GM21529 (cell line): ENCODE measurements around the gene GSTT2B.
"Not testable (repeated sequence)": the region's sequence is repeated elsewhere in the genome, so short reads cannot be mapped to it uniquely, and the experiment has no call there.

Experiments used
- ATAC-seq: cut with Tn5 transposase; IDR thresholded peaks from one replicate; pipeline ENCODE4 v1.9.1; 2021; ENCODE audit not compliant: unreplicated experiment

GSTT2B gene

DNA sequence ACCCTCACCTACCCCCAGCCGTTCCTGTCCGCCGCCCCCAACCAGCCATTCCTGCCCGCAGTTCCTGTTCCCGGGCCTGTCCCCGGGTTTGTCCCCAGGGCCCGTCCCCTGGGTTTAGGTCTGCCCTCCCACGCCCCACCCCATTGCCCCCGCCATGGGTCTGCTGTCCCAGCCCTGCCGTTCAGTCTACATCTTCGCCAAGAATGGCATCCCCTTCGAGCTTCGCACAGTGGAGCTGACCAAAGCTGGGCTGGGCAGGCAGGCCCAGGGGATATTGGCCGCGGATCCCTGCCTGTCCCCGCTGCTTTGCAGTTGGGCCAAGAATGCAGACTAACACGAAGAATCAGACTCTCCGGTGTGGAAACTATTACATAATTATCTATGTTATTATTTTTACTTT lies 11.2 kb downstream of the GSTT2B start:
- ATAC-seq = not testable (repeated sequence)

DNA sequence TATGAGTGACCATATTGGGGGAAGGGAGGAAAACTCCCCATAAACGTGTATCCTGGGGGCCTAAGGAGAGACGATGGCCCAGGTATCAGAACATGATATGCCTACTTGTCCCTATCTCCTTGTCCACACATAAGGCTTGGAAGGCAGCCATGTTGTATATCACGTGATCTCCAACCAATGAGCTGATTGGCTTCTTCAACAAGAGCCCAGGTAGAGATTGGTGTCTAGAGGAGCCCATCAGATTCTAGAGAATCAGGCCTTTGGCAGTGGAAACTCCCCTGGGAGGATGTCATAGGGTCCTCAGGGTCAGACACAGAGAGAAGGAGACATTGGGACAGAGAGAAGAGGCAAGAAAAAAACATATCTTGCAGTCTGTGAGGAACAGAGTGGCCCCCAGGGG lies 13.6 kb downstream of the GSTT2B start:
- ATAC-seq = not testable (repeated sequence)

DNA sequence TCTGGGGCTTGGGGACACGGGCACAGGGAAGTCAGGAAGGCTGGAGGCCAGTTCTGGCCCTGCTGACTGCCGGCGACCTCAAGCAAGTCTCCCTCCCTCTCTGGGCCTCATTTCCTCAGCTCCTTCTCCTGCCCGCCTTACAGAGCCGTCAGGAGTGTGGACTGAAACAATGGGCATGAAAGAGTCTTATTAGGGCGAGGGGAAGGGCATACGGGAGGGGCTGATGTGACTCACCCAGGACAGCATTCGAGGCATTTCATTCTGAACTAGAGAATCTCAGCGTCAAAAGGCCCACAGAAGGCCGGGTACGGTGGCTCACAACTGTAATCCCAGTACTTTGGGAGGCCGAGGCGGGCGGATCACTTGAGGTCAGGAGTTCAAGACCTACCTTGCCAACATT lies 20.8 kb downstream of the GSTT2B start:
- not testable (repeated sequence) for ATAC-seq

DNA sequence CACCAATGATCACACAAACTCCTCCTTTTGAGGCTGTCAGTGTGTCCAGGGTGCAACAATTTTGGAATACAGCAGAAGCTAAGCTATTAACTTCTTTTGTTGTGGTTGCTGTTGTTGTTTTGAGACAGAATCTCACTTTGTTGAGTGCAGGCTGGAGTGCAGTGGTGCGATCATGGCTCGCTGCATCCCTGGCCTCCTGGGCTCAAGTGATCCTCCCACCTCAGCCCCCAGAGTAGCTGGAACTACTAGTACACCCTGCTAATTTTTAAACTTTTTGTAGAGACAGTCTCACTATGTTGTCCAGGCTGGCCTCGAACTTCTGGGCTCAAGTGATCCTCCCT lies 22.0 kb downstream of the GSTT2B start:
- no peak for ATAC-seq

DNA sequence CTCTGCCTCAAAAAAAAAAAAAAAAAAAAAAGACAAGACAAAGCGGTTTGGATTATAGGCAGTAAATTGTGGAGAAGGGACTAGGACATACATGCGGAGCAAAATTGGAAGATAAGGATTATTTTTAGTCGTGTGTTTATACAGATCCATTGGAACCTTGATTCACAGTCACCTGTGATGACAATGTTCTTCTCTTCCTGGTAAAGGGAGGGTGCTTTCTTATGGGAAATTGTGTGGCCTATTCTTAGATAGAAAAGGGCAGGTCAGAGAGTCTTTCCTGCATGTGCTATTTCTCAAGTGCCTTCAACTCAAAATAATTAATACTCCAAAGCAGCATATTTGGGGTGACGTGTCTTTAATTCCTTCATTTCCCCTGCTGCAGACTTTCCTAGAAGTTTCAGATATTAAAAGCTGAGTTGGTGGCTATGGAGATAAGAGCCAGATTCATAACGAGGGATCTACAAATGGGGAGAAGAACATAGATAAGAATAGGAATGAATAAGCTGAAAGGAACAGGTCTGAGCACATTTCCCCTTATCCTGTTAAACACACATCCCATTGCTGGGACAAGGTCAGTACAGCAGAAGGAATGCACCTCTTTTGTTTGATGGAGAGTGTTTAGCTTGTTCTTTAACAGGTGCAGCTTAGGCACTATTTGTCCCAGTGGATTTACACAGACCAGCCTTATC lies 22.5 kb downstream of the GSTT2B start:
- no peak for ATAC-seq

DNA sequence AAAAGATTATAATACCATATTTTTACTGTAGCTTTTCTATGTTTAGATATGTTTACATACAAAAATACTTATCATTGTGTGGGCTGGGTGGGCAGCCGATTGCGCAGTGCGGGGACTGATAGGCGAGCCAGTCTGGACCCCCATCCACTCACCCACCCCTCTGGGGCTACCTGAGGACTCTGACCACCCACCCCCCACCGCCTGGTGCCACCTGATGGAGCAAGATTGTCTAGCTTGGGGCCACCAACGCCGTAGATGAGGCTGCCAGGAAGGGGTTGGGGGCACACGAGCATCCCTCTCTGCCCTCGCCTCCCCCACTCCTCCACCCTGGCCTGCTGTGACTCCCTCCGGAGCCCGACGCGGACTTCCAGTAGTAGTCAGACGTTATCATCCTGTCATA lies 34.4 kb downstream of the GSTT2B start:
- ATAC-seq = no peak

DNA sequence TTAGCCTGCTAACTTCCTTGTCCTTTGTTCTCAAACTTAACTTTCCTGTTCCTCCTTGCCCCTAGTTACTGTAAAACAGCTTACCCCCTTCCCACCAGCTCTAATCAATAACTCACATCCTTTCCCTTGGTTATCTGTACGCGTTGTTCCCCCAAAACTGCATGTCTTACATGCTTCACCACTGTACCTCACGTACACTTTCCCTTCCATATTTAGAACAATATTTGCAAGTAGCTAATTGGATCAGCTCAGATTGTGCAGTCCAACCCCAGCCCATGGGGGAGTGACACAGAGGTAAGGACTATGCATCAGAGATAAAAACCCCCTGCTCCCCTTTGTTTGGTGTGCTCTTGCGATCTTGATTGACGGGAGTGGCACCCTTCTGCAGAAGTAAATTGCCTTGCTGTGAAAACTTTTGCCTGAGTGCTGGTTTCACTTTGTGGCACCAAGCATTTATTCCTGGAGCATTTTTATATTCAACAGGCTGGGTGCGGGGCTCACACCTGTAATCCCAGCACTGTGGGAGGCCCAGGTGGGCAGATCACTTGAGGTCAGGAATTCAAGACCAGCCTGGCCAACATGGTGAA lies 35.9 kb downstream of the GSTT2B start:
- no peak for ATAC-seq

DNA sequence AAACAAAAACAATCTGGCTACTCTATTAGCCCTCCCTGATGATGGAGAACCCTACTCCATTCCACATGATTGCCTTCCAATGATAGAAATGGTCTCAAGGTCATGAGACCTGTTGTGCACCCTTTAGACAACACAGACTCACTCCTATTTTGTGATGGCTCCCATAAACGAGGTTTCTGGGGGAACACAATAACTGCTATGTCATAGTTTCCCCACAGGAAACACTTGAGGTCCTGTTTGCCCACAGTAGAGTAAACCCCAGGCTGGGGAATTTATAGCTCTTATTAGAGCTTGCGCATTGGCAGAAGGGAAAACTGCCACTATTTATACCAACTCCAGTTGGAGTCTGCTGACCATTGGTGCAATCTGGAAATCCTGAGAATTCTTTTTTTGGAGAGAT lies 38.1 kb downstream of the GSTT2B start:
- ATAC-seq = no peak

DNA sequence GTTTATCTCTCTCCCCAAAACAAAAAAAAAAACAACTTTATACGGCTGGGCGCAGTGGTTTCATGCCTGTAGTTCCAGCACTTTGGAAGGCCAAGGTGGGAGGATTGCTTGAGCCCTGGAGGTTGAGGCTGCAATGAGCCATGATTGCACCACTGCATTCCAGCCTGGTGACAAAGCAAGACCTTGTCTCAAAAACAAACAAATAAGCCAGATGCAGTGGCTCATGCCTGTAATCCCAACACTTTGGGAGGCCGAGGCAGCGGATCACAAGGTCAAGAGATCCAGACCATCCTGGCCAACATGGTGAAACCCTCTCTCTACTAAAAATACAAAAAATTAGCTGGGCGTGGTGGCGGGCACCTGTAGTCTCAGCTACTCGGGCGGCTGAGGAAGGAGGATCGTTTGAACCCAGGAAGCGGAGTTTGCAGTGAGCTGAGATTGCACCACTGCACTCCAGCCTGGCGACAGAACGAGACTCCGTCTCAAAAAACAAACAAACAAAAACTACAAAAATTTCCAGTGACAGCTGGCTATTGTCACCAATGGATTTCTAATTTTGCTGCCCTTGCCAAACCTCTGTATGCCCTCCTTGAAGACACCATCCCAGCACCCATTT lies 39.3 kb downstream of the GSTT2B start:
- not testable (repeated sequence) for ATAC-seq

DNA sequence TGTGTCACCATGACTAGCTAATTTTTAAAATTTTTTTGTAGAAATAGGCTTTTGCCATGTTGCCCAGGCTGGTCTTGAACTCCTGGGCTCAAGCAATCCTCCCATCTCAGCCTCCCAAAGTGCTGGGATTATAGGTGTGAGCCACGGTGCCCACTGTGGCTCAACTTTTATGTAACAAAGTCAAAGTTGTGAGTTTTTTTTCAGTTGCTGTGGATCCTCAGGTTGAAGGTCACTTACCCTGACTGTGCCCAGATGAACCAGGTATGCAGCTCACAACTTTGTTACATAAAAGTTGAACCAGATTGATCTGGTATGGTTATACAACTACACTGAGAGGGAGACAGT lies 40.8 kb downstream of the GSTT2B start:
- ATAC-seq = not testable (repeated sequence)

DNA sequence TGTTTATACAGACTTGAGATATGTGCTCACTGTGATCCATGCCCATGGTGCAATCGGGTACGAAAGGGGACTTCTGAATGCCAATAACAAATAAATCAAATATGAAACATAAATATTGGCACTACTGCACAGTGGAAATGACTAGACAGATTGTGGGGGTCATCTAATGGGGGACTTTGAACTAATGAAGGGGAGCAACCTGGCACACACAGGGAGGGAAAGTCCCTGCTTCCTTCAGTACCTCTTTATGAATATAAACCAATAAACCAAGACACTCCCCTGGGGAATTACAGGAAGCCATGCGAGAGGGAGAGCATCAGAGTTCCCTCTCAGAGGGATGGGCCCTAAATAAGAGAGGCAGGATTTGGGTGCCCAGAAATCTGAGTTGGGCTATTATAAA lies 45.7 kb downstream of the GSTT2B start:
- no peak for ATAC-seq

DNA sequence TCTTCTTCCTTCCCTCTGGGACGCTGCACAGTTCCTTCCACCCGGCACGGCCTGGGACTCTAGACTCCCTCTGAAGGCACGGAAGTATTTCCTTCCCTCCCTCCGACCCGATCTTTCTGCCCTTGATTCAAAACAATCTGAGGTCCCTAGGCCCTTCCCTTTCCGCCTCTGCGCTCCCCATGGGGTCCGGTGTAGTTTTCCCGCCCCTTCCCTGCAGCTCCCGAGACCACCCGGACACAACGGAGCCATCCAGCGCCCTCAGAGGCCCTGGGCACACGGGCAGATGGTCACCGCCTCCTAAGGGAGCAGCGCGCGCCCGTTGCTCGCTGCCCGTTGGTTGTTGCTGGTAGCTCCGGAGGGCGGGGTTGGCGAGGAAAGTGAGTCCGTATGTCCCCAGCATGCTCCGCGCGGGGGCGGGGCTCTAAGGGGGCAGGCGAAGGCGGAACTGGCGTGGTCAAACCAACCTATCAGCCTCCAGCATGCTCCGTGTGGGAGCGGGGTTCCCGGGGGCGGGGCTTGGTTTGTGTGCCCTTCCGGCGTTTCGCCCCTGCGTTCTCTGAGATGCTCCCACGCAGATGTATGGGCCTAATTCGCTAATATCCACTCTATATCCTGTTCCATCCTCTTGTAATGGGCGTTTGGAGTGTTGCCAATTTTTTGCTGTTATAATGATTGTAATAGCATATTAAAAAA lies 47.2 kb downstream of the GSTT2B start:
- peak; percentile 96 for ATAC-seq

DNA sequence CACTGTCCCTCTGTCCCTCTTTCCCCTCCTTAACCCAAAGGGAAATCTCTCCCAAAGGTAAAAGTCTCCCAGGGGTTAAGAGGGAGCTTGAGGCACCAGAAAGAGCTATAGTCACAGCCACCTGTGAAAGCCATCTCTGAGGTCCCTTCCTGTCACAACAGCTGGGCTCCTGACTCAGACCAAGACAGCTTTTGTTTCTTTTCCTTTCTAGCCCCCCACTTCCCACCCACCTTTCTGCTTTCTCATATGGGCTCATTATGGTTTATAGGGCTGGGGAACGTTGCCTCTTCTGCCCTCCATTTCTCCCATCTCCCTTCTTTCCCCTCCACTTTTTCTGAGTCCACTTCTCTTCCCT lies 47.7 kb downstream of the GSTT2B start:
- peak; percentile 9 for ATAC-seq

DNA sequence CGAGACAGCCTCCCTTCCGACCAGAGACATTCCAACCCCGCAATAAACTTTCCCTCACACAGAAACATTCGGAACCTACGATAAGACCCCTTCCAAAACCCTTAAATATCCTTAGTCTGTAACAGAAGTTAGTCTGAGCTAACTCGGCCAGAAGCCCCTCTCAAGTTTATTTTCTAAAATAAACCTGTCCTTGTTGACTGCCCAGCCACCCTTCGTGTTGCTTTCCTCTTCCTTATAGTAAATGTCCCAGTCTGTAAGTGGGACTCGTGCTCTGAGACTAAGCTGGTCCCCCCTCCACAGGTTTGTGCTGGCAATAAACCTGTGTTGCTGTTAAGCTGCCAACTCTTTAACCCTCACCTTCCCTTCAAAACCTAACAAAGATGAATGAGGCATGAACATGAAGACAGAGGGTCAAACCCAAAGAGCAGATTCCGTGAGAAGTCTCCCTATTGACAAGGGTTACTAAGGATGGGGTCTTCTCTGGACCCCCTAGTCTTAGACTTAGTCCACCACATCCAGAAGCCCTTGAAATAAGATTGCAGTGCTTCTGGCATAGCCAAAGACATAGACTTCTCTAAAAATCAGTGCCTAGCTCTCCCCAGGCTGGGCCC lies 48.6 kb downstream of the GSTT2B start:
- no peak for ATAC-seq

DNA sequence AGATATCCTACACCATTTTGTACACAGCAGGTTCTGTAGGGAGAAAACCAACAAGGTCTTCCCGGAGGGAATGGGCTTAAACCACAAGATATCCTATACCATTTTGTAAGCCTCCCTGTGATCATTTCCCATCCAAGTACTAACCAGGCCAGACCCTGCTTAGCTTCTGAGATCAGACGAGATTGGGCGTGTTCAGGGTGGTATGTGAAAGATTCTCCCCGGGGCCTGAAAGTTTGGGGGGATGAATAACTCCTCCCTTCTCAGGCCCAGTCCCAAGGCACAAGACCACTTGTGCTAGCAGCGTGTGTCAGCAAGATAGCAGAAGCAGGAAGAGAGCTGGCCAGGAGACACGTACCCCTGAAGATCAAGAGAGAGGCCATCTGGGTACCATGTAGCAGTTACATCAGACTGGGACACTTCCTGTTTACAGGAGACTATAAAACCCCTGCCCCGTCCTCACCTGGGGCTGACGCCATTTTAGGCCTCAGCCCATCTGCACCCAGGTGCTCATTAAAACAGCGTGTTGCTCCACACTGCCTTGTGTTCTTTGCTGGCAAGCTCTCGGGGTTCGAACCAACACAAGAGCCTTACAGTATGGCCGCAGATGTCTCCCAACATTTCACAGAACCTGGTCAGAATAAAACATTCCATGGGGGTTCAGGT lies 49.5 kb downstream of the GSTT2B start:
- ATAC-seq = no peak

DNA sequence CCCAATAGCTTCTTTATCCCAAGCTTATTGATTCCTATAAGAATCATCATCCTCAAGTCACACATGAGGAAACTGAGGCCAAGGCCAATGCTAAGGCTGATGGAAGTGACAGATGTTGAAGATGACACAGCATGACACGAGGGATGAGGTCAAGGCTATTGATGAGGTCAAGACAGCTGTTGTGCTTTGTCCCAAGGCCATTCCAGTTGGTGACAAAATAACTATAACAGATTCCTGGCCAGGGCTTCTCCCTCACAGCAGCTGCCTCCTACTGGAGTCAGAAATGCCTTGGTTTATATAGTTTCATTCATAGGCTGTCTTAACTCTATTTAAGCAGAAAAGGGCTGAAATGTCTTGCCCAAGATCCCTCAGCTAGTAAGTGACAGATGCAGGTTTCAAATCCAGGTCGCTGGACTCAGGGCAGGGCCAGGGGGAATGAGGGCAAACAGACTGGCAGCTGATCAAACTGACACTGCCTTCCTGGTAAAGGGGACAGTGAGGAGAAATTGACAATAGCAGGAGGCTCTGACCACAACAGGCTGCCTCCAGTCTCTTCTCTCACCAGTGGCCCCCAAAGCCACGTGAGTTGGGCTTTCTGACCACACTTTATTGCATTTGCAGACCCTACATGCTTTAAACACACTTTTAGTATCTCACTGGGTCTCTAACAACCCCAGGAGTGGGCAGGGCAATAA lies 50.4 kb downstream of the GSTT2B start:
- no peak for ATAC-seq

DNA sequence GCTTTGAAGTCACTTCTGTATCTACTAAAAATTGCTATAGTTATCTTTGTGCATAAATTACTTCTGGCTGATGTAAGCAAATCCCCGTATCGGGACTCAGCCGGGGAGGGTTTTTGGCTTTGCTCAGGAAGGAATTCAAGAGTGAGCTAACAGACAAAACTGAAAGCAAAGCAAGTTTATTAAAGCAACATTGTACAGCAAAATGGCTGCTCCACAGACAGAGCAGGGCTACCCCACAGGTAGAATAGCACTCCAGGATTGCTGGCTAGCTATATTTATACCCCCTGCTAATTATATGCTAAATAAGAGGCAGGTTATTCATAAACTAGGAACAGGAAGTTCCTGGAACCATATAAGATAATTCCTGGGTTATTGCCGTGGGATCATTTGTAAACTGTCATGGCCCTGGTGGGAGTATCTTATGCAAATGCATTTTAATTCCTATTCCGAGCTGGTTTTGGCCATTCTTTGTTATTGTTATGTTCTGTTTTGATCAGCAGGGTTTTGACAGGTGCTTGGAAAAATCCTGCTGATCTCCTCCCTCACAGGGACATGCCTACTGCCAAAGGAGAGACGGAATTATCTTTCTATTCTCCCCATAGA lies 51.6 kb downstream of the GSTT2B start:
- ATAC-seq = no peak

DNA sequence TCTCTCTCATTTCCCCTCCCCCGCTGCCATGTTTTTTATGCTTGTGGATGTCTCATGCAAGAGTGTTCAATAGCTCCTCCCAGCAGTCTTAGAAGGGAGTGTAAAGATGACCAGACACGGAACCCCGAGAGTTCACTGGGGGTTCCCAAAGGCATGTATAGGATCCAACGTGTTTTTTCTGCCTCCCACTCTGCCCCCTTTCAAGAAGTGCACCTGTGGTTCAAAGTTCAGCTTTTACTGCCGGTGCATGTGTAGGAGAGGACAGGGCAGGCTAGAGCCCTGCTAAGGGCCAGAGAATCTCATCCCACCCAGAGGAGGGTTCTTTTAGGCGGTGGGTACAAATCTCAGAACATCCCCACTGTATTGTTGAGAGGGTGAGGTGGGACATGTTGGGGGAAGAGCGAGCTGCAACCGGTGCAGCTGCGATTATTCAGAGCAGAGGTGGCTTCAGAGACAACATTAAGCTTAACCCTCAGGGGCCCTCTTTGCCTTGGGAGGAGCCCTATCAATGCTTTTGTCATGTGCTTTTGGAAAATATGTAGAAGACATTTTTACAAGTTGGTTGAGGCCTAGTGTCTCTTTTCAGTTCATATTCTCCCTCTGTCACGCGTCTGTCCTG lies 52.3 kb downstream of the GSTT2B start:
- no peak for ATAC-seq

DNA sequence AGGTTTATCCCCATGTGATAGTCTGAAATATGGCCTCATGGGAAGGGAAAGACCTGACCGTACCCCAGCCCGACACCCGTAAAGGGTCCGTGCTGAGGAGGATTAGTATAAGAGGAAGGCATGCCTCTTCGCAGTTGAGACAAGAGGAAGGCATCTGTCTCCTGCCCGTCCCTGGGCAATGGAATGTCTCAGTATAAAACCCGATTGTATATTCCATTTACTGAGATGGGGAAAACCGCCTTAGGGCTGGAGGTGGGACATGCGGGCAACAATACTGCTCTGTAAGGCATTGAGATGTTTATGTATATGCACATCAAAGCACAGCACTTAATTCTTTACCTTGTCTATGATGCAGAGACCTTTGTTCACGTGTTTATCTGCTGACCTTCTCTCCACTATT lies 53.6 kb downstream of the GSTT2B start:
- ATAC-seq = not testable (repeated sequence)
